ENCODE measurements around the gene HPX. TPM values are rescaled to one million over a fixed set of nuclear protein-coding genes. Genes with fewer than 3 reads are reported as not detected.

HPX gene
- total and polyA plus RNA-seq, 2 of the 4 experiments (the other 2 are of a cell fraction) = 0.36 to 1.4 TPM

DNA sequence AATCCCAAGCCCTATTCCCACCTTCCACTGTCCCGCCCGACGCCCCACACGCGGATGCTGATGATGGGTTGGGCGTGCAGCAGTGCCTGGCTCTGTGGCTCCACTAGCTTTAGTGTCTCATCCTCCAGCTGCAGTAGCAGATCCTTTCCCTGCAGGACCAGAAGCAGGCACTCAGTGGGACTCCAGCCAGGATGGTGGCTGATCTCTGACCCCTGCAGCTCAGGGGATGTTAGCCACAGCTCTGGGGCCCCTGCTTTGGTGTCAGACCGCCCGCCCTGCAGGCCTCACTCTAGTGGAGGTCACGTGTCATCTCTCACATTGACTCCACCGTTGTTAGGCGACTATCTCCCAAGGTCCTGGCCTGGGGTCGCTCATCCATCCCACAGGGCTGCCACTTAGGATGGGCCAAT, 38.7 kb downstream of the HPX start:
- Histone ChIP-seq H3K9ac (ENCODE audit: low read depth, low read length) (no peak overlapping the region), H2AFZ (replicated peaks; ENCODE audit: low read length, poor library complexity) (no peak overlapping the region), H3K4me2 (ENCODE audit: low read depth, low read length) (no peak overlapping the region), H3K18ac (ENCODE audit: low read depth, low read length) (no peak overlapping the region), H4K8ac (ENCODE audit: low read depth in 2 of 2, low read length in 2 of 2) (no peak overlapping the region), H2BK15ac (ENCODE audit: low read depth, low read length) (no peak overlapping the region), H3K4me1 (ENCODE audit: control insufficient read depth, insufficient read depth, low read length) (peaks cover 16% of the 10 kb centered on the region), H4K91ac (ENCODE audit: insufficient read depth, low read depth, low read length) (no peak overlapping the region), H2BK20ac (ENCODE audit: low read depth, low read length) (no peak overlapping the region), H4K20me1 (ENCODE audit: insufficient read depth, low read length) (peaks cover 8% of the 10 kb centered on the region; the same call in 1 of the 2 replicates), H2BK120ac (ENCODE audit: low read depth, low read length) (no peak overlapping the region), H2BK5ac (ENCODE audit: low read depth, low read length, poor library complexity, severe bottlenecking) (no peak overlapping the region), H2AK9ac (replicated peaks; ENCODE audit: low read depth, low read length, poor library complexity) (no peak overlapping the region), H3K9me1 (ENCODE audit: insufficient read depth, low read length) (peaks cover 44% of the 10 kb centered on the region), H3K9me3 (ENCODE audit: control insufficient read depth, insufficient read depth, low read length) (no peaks in the 10 kb centered on the region), H3K4me3 (ENCODE audit: insufficient read depth, low read depth, low read length) (no peak overlapping the region), H3K14ac (replicated peaks; ENCODE audit: low read depth, low read length) (no peak overlapping the region), H3K56ac (ENCODE audit: extremely low read depth, insufficient read depth, low read length) (no peak overlapping the region), H3K4ac (ENCODE audit: low read depth, low read length) (no peak overlapping the region), H3K36me3 (ENCODE audit: control insufficient read depth, insufficient read depth, low read length) (peaks cover 23% of the 10 kb centered on the region; the same call in 1 of the 2 replicates), H3K27ac (ENCODE audit: insufficient read depth, low read length) (no peak overlapping the region), H4K5ac (ENCODE audit: low read depth, low read length) (no peak overlapping the region), H2AK5ac (ENCODE audit: low read depth, low read length) (no peak overlapping the region), H3K79me1 (ENCODE audit: low read depth in 1 of 2, low read length in 2 of 2) (peaks cover 4 to 13% of the 10 kb centered on the region in 2 experiments), H3K27me3 (ENCODE audit: control insufficient read depth, insufficient read depth, low read length) (no peaks in the 10 kb centered on the region), H3K23ac (ENCODE audit: low read depth, low read length) (no peak overlapping the region)
- ATAC-seq (ENCODE audit: low read depth) = no peak
- dilution Hi-C loops (cut with HindIII; ENCODE audit: low sequenced_read_pairs, unreplicated experiment) (no loop called here), intact Hi-C loops (cut with micrococcal nuclease) (no loop called here), in situ Hi-C loops (cut with MboI; ENCODE audit: low sequenced_read_pairs) (no loop called here)
- POLR2A ChIA-PET (ENCODE audit: unreplicated experiment) = no interaction called here
- WGBS, 2 experiments (ENCODE audit: extremely low coverage in 2 of 2, insufficient read length in 1 of 2) = 85% methylated on average over 4 of the region's 12 CpGs; no CpG with 5 or more reads in 1 of the 2 experiments
- DNase-seq = no peak
- TF ChIP-seq, protein P1, sequence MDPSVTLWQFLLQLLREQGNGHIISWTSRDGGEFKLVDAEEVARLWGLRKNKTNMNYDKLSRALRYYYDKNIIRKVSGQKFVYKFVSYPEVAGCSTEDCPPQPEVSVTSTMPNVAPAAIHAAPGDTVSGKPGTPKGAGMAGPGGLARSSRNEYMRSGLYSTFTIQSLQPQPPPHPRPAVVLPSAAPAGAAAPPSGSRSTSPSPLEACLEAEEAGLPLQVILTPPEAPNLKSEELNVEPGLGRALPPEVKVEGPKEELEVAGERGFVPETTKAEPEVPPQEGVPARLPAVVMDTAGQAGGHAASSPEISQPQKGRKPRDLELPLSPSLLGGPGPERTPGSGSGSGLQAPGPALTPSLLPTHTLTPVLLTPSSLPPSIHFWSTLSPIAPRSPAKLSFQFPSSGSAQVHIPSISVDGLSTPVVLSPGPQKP (IDR thresholded peaks at IDR 0.05; ENCODE audit: borderline replicate concordance, low read depth, low read length) = no peak
- no peak for TF ChIP-seq NFE2L2 (IDR thresholded peaks at IDR 0.05; ENCODE audit: low read depth, low read length)
- TF ChIP-seq SMC3 (IDR thresholded peaks at IDR 0.05; ENCODE audit: low read depth, low read length) = no peak
- TF ChIP-seq, protein P2, sequence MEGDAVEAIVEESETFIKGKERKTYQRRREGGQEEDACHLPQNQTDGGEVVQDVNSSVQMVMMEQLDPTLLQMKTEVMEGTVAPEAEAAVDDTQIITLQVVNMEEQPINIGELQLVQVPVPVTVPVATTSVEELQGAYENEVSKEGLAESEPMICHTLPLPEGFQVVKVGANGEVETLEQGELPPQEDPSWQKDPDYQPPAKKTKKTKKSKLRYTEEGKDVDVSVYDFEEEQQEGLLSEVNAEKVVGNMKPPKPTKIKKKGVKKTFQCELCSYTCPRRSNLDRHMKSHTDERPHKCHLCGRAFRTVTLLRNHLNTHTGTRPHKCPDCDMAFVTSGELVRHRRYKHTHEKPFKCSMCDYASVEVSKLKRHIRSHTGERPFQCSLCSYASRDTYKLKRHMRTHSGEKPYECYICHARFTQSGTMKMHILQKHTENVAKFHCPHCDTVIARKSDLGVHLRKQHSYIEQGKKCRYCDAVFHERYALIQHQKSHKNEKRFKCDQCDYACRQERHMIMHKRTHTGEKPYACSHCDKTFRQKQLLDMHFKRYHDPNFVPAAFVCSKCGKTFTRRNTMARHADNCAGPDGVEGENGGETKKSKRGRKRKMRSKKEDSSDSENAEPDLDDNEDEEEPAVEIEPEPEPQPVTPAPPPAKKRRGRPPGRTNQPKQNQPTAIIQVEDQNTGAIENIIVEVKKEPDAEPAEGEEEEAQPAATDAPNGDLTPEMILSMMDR (conservative IDR thresholded peaks at IDR 0.05; ENCODE audit: low read depth, low read length) = no peak
- TF ChIP-seq CEBPB (IDR thresholded peaks at IDR 0.05; ENCODE audit: low read depth, low read length) = no peak
- no peak for TF ChIP-seq POLR2A (IDR thresholded peaks at IDR 0.05; ENCODE audit: low read depth, low read length)
- TF ChIP-seq CHD1 (IDR thresholded peaks at IDR 0.05; ENCODE audit: low read depth, low read length) = no peak
- no peak for TF ChIP-seq RAD21 (IDR thresholded peaks at IDR 0.05; ENCODE audit: low read length)
- no peak for TF ChIP-seq RCOR1 (IDR thresholded peaks at IDR 0.05; ENCODE audit: insufficient replicate concordance, low read length)
- TF ChIP-seq RFX5 (IDR thresholded peaks at IDR 0.05; ENCODE audit: low read depth, low read length) = no peak
- no peak for TF ChIP-seq MAZ (IDR thresholded peaks at IDR 0.05; ENCODE audit: borderline replicate concordance, low read depth, low read length)
- TF ChIP-seq, protein P3, sequence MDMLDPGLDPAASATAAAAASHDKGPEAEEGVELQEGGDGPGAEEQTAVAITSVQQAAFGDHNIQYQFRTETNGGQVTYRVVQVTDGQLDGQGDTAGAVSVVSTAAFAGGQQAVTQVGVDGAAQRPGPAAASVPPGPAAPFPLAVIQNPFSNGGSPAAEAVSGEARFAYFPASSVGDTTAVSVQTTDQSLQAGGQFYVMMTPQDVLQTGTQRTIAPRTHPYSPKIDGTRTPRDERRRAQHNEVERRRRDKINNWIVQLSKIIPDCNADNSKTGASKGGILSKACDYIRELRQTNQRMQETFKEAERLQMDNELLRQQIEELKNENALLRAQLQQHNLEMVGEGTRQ (IDR thresholded peaks at IDR 0.05; ENCODE audit: low read depth, low read length) = no peak
- TF ChIP-seq MAFK (IDR thresholded peaks at IDR 0.05; ENCODE audit: low read depth, low read length) = no peak
- no peak for TF ChIP-seq MXI1 (IDR thresholded peaks at IDR 0.05; ENCODE audit: borderline replicate concordance, low read depth, low read length)
- TF ChIP-seq BHLHE40 (IDR thresholded peaks at IDR 0.05; ENCODE audit: low read depth, low read length) = no peak
- CTCF ChIA-PET = no interaction called here
- BruUV-seq (replicated peaks) = no TSS peak
